ENCODE measurements around the gene STAT1. TPM values are rescaled to one million over a fixed set of nuclear protein-coding genes. Genes with fewer than 3 reads are reported as not detected.

Gene STAT1
- total and polyA plus RNA-seq, 12 donors, result 8.9 to 438 (median 48.6) TPM

DNA sequence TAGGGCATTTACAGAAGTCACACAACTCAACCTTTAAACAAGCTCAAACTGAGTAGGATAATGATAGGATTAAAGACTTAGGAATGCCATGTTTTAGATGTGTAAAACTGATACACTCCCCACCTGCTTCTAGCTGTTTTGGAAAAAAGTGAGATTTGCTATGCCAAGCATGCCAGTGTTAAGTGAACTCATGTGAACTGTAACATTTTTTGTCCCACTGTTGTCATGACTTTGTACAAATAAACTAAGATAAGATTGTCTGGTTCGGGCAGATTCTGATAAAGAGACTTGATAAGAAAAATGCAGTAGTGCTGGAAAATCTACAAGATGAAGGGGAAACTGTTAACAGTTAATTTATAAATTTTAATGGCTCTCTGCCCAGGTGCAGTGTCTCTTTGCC lies 66.8 kb downstream of the STAT1 start:
- no peaks in the 10 kb centered on the region for H3K9me3 ChIP-seq
- no peaks in the 10 kb centered on the region for H3K36me3 ChIP-seq
- TF ChIP-seq, protein P1, sequence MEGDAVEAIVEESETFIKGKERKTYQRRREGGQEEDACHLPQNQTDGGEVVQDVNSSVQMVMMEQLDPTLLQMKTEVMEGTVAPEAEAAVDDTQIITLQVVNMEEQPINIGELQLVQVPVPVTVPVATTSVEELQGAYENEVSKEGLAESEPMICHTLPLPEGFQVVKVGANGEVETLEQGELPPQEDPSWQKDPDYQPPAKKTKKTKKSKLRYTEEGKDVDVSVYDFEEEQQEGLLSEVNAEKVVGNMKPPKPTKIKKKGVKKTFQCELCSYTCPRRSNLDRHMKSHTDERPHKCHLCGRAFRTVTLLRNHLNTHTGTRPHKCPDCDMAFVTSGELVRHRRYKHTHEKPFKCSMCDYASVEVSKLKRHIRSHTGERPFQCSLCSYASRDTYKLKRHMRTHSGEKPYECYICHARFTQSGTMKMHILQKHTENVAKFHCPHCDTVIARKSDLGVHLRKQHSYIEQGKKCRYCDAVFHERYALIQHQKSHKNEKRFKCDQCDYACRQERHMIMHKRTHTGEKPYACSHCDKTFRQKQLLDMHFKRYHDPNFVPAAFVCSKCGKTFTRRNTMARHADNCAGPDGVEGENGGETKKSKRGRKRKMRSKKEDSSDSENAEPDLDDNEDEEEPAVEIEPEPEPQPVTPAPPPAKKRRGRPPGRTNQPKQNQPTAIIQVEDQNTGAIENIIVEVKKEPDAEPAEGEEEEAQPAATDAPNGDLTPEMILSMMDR (IDR thresholded peaks at IDR 0.05), result no peak
- H3K27me3 ChIP-seq, result no peaks in the 10 kb centered on the region
- WGBS, 2 donors, result 2 to 5% methylated on average over 1 of the region's 1 CpG
- H3K4me1 ChIP-seq, result peaks cover 10 to 41% (median 28%) of the 10 kb centered on the region in 9 donors
- ATAC-seq (no peak), DNase-seq (no peak)
- intact Hi-C loops (cut with DNase I), result loop anchor here in 2 of 10 donors (5.0 to 10.0 kb wide), 2 partner anchors 45 to 92 kb away; no protein-coding TSS in a partner anchor
- H3K4me3 ChIP-seq, result no peak overlapping the region
- H3K27ac ChIP-seq, result peak overlapping the region in 6 of 10 donors; percentile 5 to 63 (median 38)

DNA sequence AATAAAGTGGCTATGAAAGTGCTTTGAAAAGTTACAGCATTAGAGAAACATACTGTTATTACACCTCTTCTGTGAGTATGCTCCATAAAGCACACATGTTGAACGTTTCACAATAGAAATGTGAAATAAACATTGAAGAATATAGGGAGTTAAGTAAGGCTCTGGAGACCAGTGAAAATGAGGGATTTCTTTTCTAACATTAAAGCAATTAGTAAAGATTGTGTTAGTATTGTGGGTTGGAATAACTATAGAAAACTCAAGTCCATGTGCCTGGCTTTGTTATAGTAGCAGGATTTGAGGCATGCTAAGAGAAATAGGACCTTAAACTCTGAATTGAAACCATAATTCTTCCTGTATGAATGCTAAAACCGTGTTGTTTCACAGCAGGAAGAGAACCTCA lies 70.3 kb downstream of the STAT1 start:
- Histone ChIP-seq H3K9me3 (no peaks in the 10 kb centered on the region), H3K4me1 (peaks cover 13 to 51% (median 37%) of the 10 kb centered on the region in 9 donors), H3K27ac (no peak overlapping the region), H3K27me3 (no peaks in the 10 kb centered on the region), H3K36me3 (no peaks in the 10 kb centered on the region), H3K4me3 (no peak overlapping the region)
- intact Hi-C loops (cut with DNase I), result loop anchor here in 1 of 10 donors (10.0 kb wide), 1 partner anchor 89 kb away; no protein-coding TSS in a partner anchor
- DNase-seq (no peak), ATAC-seq (no peak)
- TF ChIP-seq, protein P1 (IDR thresholded peaks at IDR 0.05), result no peak
- 73 to 74% methylated on average over 2 of the region's 2 CpGs for WGBS, 2 donors

DNA sequence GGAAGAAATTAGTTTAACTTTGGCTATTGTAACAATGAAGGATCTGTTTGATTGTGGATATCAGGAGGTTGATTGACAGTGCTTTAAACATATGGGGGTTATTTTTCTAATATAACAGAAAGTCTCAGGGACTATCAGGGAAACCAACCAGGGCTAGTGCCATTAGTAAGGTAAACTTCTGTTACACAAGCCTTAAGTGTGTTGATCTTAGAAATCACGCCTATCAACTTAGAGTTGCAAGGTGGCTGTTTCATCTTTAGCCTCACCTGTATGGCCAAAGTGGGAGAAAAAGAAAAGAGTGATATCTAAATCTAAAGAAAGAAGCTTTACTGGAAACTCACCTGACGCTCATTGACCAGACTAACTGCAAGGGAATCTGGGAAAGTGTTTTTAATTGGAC lies 71.3 kb downstream of the STAT1 start:
- Histone ChIP-seq H3K9me3 (no peaks in the 10 kb centered on the region), H3K36me3 (no peaks in the 10 kb centered on the region), H3K4me1 (peaks cover 5 to 49% (median 35%) of the 10 kb centered on the region in 9 donors), H3K27me3 (no peaks in the 10 kb centered on the region), H3K27ac (no peak overlapping the region), H3K4me3 (no peak overlapping the region)
- intact Hi-C loops (cut with DNase I), result loop anchor here in 1 of 10 donors (10.0 kb wide), 1 partner anchor 88 kb away; no protein-coding TSS in a partner anchor
- 99% methylated on average over 2 of the region's 2 CpGs for whole genome bisulfite sequencing, 2 donors
- DNase-seq (no peak), ATAC-seq (no peak)
- TF ChIP-seq, protein P1 (IDR thresholded peaks at IDR 0.05), result no peak

DNA sequence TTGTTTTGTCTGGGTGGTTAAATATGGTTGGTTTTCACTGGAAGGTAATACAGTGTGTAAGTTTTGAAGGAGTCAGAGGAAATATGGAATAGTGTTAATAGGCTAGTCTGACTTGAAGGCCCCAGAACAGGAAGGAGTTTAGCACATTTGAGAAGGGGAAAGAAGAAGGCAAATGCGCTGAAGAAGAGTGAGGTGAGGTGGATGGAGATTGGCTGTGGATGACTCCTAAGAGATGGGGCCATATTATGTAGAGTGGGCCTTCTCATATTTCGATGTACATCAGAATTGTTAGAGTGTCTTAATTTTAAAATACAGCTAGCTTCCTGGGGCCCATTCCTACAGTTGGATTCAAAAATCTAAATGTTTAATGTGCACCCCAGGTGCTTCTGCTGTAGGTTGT lies 72.4 kb downstream of the STAT1 start:
- Histone ChIP-seq H3K27me3 (no peaks in the 10 kb centered on the region), H3K4me1 (peaks cover 0 to 38% (median 25%) of the 10 kb centered on the region in 9 donors), H3K4me3 (no peak overlapping the region), H3K9me3 (no peaks in the 10 kb centered on the region), H3K36me3 (peaks cover 0 to 5% (median 0%) of the 10 kb centered on the region in 9 donors), H3K27ac (no peak overlapping the region)
- peak in 1 of 8 donors; percentile 13 for ATAC-seq
- intact Hi-C loops (cut with DNase I), result loop anchor here in 1 of 10 donors (10.0 kb wide), 1 partner anchor 87 kb away; no protein-coding TSS in a partner anchor
- whole genome bisulfite sequencing, 2 donors, result 99 to 100% methylated on average over 2 of the region's 2 CpGs
- DNase-seq, result no peak
- TF ChIP-seq, protein P1 (IDR thresholded peaks at IDR 0.05), result no peak
